ENCODE measurements around the gene CD320. TPM values are rescaled to one million over a fixed set of nuclear protein-coding genes. Genes with fewer than 3 reads are reported as not detected.

CD320 gene
- total RNA-seq, 1 donor from 2014 or later, result 35.6 TPM

- DNase-seq (ENCODE audit: low read depth, low spot score), result no peak
Measured at GRCh38 chr19:8255426-8256125, 52.6 kb downstream of the CD320 start.

- no peak for DNase-seq (ENCODE audit: low read depth, low spot score)
Measured at GRCh38 chr19:8254286-8255001, 53.7 kb downstream of the CD320 start.

GRCh38 chr19:8253678-8254077 is 54.5 kb downstream of the CD320 start:
- no peak for DNase-seq (ENCODE audit: low read depth, low spot score)

- DNase-seq (ENCODE audit: low read depth, low spot score), result no peak
Measured at GRCh38 chr19:8252922-8253589, 55.1 kb downstream of the CD320 start.

Other genes with a start within 250 kb of the CD320 start
- not detected in 2 replicates for gene FBN3, start 158.8 kb downstream of the CD320 start, total RNA-seq
- 1.3 and 2.5 TPM in 2 replicates for gene CERS4, start 99.0 kb downstream of the CD320 start, total RNA-seq
- gene NDUFA7, start 13.0 kb upstream of the CD320 start, total RNA-seq, result 24.3 and 46.7 TPM in 2 replicates
- gene RPS28, start 13.1 kb upstream of the CD320 start, total RNA-seq, result 273 and 792 TPM in 2 replicates
- 12.1 and 18.4 TPM in 2 replicates for gene KANK3, start 34.9 kb upstream of the CD320 start, total RNA-seq
- gene ANGPTL4, start 55.8 kb upstream of the CD320 start, total RNA-seq, result 4.3 and 13.2 TPM in 2 replicates
- gene RAB11B, start 82.0 kb upstream of the CD320 start, total RNA-seq, result 38.4 and 51.9 TPM in 2 replicates
- gene MARCHF2, start 104.9 kb upstream of the CD320 start, total RNA-seq, result 113 and 149 TPM in 2 replicates
- gene HNRNPM, start 136.6 kb upstream of the CD320 start, total RNA-seq, result 91.6 and 122 TPM in 2 replicates
- gene PRAM1, start 194.3 kb upstream of the CD320 start, total RNA-seq, result not detected in 2 replicates
- gene ZNF414, start 205.8 kb upstream of the CD320 start, total RNA-seq, result 2.4 and 3.6 TPM in 2 replicates

Data from pulmonary artery endothelial cell (primary cell).